Measurements from ENCODE around the gene ARMC5.
A peak's percentile ranks its signal among the peaks of the same experiment; 100 is the strongest.

Gene ARMC5, protein sequence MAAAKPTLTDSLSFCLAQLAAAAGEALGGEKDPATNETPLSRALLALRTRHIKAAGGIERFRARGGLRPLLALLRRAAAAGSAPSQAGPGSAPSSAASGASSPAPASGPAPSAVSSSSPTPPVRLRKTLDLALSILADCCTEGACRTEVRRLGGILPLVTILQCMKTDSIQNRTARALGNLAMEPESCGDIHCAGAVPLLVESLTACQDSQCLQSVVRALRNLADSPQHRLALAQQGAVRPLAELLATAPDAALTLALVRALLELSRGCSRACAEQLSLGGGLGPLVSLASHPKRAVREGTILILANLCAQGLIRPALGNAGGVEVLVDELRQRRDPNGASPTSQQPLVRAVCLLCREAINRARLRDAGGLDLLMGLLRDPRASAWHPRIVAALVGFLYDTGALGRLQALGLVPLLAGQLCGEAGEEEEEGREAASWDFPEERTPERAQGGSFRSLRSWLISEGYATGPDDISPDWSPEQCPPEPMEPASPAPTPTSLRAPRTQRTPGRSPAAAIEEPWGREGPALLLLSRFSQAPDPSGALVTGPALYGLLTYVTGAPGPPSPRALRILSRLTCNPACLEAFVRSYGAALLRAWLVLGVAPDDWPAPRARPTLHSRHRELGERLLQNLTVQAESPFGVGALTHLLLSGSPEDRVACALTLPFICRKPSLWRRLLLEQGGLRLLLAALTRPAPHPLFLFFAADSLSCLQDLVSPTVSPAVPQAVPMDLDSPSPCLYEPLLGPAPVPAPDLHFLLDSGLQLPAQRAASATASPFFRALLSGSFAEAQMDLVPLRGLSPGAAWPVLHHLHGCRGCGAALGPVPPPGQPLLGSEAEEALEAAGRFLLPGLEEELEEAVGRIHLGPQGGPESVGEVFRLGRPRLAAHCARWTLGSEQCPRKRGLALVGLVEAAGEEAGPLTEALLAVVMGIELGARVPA

DNA sequence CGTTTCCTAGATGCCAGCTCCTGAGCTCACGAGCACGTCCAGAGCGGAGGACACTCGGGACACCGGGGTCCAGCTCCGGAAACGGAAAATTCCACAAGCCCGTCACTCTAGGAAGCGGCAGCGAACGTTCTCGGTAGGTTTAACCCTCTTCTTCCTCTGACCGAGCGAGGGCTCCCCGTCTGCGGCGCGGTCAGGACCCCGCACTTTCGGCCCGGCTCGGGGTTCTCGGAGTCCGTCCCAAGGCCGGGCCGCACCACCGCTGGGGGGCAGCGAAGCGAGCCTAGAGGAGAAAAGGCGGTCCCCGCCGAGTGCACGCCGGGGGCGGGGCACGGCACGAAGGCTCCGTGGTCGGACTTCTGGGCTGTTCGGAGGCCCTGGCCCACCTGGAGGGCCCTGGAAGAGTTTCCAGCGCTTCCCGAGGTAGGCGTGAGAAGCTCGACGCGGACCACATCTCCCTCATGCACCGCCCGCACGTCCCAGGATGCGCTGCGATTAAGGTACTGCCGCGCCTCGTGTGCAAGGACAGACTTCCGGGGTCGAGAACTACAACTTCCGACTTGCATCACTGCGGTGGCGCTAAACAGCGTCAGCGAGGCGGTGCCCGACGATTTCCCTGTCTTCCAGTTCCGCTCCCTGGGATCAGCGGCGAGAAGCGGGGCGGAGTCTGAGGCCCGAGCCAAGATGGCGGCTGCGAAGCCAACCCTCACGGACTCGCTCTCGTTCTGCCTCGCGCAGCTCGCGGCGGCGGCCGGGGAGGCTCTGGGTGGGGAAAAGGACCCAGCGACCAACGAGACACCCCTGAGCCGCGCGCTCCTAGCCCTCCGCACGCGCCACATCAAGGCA lies at the start of gene ARMC5:
ARMC5 (plus strand) TSS at position 658 of the 843 bp plus-strand sequence; CDS start at position 682, 24 bp downstream.
- Histone ChIP-seq H3K36me3 (ENCODE audit: insufficient read depth, insufficient read length, low read length) (peaks cover 54% of the 10 kb centered on the region), H3K4me3 (ENCODE audit: insufficient read length, low read depth) (peak within 1 kb of the TSS; percentile 92), H3K9me3 (ENCODE audit: insufficient read depth, low read length) (no peaks in the 10 kb centered on the region; the same call in 1 of the 2 replicates), H3K27me3 (ENCODE audit: insufficient read depth, insufficient read length) (no peaks in the 10 kb centered on the region), H3K9ac (ENCODE audit: insufficient read length, low read depth) (peak within 1 kb of the TSS; percentile 96), H3K4me1 (ENCODE audit: insufficient read depth, insufficient read length) (peaks cover 13% of the 10 kb centered on the region)
- peak; percentile 97 for DNase-seq (ENCODE audit: low read depth, low spot score)
- TF ChIP-seq YY1 (IDR thresholded peaks at IDR 0.05; ENCODE audit: insufficient read depth, insufficient read length) (peak; percentile 81), SUZ12 (IDR thresholded peaks at IDR 0.05; ENCODE audit: extremely low read depth, insufficient read depth, insufficient read length) (no peak)

DNA sequence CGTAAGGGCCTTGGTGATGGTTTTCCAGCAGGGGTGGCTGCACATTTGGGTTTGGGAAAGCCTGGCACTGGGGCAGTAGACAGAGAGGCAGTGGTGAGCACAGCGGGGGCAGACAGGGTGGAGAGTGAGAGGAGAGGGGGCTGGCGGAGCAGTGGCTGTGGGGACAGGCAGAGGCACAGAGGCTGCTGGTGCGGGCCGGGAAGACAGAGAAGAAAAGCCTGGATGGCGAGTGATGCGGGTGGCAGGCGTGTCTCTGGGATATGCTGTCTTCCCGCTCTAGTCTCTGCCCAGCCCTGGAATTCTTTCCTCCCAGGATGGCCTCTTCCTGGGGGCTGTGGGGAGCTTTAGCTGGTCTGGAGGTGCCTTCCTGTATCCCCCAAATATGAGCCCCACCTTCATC lies 49.2 kb upstream of the ARMC5 start:
- H3K27me3 ChIP-seq (ENCODE audit: insufficient read depth, insufficient read length) = no peaks in the 10 kb centered on the region
- no peak for DNase-seq (ENCODE audit: low read depth, low spot score)
- TF ChIP-seq SUZ12 (IDR thresholded peaks at IDR 0.05; ENCODE audit: extremely low read depth, insufficient read depth, insufficient read length) (no peak), ZNF274 (IDR thresholded peaks at IDR 0.05; ENCODE audit: low read depth, low read length) (no peak), YY1 (IDR thresholded peaks at IDR 0.05; ENCODE audit: insufficient read depth, insufficient read length) (no peak)
- H3K4me3 ChIP-seq (ENCODE audit: insufficient read length, low read depth) = no peak overlapping the region
- no peaks in the 10 kb centered on the region for H3K36me3 ChIP-seq (ENCODE audit: insufficient read depth, insufficient read length, low read length)
- H3K9me3 ChIP-seq (ENCODE audit: insufficient read depth, low read length) = no peaks in the 10 kb centered on the region
- no peak overlapping the region for H3K9ac ChIP-seq (ENCODE audit: insufficient read length, low read depth)
- peaks cover 3% of the 10 kb centered on the region for H3K4me1 ChIP-seq (ENCODE audit: insufficient read depth, insufficient read length)

DNA sequence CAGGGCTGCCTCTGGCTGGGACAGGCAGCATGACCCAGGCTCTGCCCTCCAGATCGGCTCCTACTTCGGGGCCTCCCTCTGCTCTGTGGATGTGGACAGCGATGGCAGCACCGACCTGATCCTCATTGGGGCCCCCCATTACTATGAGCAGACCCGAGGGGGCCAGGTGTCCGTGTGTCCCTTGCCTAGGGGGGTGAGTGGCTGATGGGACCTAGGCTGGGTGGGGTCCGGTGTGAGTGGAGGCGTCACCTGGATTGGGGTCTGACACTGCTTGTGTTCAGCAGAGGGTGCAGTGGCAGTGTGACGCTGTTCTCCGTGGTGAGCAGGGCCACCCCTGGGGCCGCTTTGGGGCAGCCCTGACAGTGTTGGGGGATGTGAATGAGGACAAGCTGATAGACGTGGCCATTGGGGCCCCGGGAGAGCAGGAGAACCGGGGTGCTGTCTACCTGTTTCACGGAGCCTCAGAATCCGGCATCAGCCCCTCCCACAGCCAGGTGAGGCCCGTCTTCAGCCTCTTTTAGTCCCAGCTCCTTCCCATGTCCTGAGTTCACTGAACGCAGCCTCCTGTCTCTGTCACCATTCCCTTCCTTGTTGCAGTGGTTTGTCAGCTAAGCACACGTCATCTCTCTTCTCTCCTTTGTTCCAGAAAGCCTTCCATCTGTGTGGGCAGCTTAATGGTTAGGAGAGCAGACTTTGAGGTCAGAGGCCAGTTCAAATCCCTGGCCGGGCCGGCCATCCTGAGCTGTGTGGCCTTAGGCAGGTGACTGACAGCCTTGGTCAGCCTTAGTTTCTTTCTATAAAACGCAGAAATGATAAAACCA lies 48.1 kb upstream of the ARMC5 start:
- Histone ChIP-seq H3K9ac (ENCODE audit: insufficient read length, low read depth) (no peak overlapping the region), H3K4me3 (ENCODE audit: insufficient read length, low read depth) (no peak overlapping the region), H3K9me3 (ENCODE audit: insufficient read depth, low read length) (no peaks in the 10 kb centered on the region), H3K4me1 (ENCODE audit: insufficient read depth, insufficient read length) (peaks cover 5% of the 10 kb centered on the region), H3K27me3 (ENCODE audit: insufficient read depth, insufficient read length) (no peaks in the 10 kb centered on the region), H3K36me3 (ENCODE audit: insufficient read depth, insufficient read length, low read length) (no peaks in the 10 kb centered on the region)
- TF ChIP-seq SUZ12 (IDR thresholded peaks at IDR 0.05; ENCODE audit: extremely low read depth, insufficient read depth, insufficient read length) (no peak), ZNF274 (IDR thresholded peaks at IDR 0.05; ENCODE audit: low read depth, low read length) (no peak), YY1 (IDR thresholded peaks at IDR 0.05; ENCODE audit: insufficient read depth, insufficient read length) (no peak)
- no peak for DNase-seq (ENCODE audit: low read depth, low spot score)

DNA sequence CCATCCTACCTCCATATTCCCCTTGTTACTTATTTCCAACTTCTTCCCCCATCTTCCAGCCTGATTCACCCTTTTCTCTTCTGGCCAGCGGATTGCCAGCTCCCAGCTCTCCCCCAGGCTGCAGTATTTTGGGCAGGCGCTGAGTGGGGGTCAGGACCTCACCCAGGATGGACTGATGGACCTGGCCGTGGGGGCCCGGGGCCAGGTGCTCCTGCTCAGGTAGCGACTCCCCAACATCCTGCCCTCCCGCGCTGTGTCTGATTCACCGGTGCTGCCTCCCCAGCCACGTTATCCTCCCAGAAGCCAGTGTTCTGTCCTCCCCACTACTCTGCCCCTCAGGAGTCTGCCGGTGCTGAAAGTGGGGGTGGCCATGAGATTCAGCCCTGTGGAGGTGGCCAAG lies 46.6 kb upstream of the ARMC5 start:
- Histone ChIP-seq H3K4me1 (ENCODE audit: insufficient read depth, insufficient read length) (peaks cover 5% of the 10 kb centered on the region), H3K27me3 (ENCODE audit: insufficient read depth, insufficient read length) (no peaks in the 10 kb centered on the region), H3K9ac (ENCODE audit: insufficient read length, low read depth) (no peak overlapping the region), H3K36me3 (ENCODE audit: insufficient read depth, insufficient read length, low read length) (no peaks in the 10 kb centered on the region), H3K4me3 (ENCODE audit: insufficient read length, low read depth) (no peak overlapping the region), H3K9me3 (ENCODE audit: insufficient read depth, low read length) (peaks cover 7% of the 10 kb centered on the region; the same call in 1 of the 2 replicates)
- TF ChIP-seq YY1 (IDR thresholded peaks at IDR 0.05; ENCODE audit: insufficient read depth, insufficient read length) (no peak), ZNF274 (IDR thresholded peaks at IDR 0.05; ENCODE audit: low read depth, low read length) (no peak), SUZ12 (IDR thresholded peaks at IDR 0.05; ENCODE audit: extremely low read depth, insufficient read depth, insufficient read length) (no peak)
- no peak for DNase-seq (ENCODE audit: low read depth, low spot score)

DNA sequence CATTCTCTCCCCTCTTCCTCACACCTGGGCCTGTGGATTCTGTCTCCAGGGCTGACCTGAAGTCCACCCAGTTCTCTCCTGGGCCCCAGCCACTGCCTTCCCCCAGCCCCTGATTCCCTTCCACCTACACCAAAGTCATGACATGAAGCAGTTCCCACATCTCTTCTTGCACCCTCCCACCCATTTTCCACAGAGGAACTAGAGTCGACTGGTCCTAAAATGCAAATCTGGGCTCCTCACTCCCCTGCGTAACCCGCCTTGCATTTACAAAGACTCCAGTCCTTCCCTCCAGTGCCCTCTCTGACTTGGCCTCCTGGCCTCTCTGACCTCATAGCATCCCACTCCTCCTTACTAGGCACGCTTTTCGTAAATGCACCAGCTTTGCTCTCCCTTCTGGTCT lies 45.9 kb upstream of the ARMC5 start:
- no peak overlapping the region for H3K9ac ChIP-seq (ENCODE audit: insufficient read length, low read depth)
- H3K4me3 ChIP-seq (ENCODE audit: insufficient read length, low read depth) = no peak overlapping the region
- no peak for DNase-seq (ENCODE audit: low read depth, low spot score)
- peaks cover 12% of the 10 kb centered on the region; the same call in 1 of the 2 replicates for H3K9me3 ChIP-seq (ENCODE audit: insufficient read depth, low read length)
- no peaks in the 10 kb centered on the region for H3K36me3 ChIP-seq (ENCODE audit: insufficient read depth, insufficient read length, low read length)
- TF ChIP-seq YY1 (IDR thresholded peaks at IDR 0.05; ENCODE audit: insufficient read depth, insufficient read length) = no peak
- TF ChIP-seq ZNF274 (IDR thresholded peaks at IDR 0.05; ENCODE audit: low read depth, low read length) = no peak
- no peak for TF ChIP-seq SUZ12 (IDR thresholded peaks at IDR 0.05; ENCODE audit: extremely low read depth, insufficient read depth, insufficient read length)
- no peaks in the 10 kb centered on the region for H3K27me3 ChIP-seq (ENCODE audit: insufficient read depth, insufficient read length)
- peaks cover 5% of the 10 kb centered on the region for H3K4me1 ChIP-seq (ENCODE audit: insufficient read depth, insufficient read length)

DNA sequence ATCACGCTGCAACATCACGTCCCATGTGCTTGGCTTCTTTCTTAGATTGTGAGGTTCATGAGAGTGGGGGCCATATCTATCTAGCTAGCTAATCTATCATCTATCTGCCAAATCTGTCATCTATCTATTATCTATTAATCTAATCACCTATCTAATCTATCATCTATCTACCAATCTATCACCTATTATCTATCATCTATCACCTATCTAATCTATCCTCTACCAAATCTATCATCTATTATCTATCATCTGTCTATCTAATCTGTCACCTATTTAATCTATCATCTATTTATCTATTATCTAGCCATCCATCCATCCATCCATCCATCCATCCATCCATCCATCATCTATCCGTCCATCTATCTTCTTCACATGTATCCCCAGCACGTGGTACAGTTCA lies 45.4 kb upstream of the ARMC5 start:
- H3K36me3 ChIP-seq (ENCODE audit: insufficient read depth, insufficient read length, low read length) = no peaks in the 10 kb centered on the region
- no peak for TF ChIP-seq ZNF274 (IDR thresholded peaks at IDR 0.05; ENCODE audit: low read depth, low read length)
- no peak for TF ChIP-seq SUZ12 (IDR thresholded peaks at IDR 0.05; ENCODE audit: extremely low read depth, insufficient read depth, insufficient read length)
- no peak for TF ChIP-seq YY1 (IDR thresholded peaks at IDR 0.05; ENCODE audit: insufficient read depth, insufficient read length)
- H3K9ac ChIP-seq (ENCODE audit: insufficient read length, low read depth) = no peak overlapping the region
- no peak overlapping the region for H3K4me3 ChIP-seq (ENCODE audit: insufficient read length, low read depth)
- H3K4me1 ChIP-seq (ENCODE audit: insufficient read depth, insufficient read length) = peaks cover 5% of the 10 kb centered on the region
- peaks cover 12% of the 10 kb centered on the region; the same call in 1 of the 2 replicates for H3K9me3 ChIP-seq (ENCODE audit: insufficient read depth, low read length)
- H3K27me3 ChIP-seq (ENCODE audit: insufficient read depth, insufficient read length) = no peaks in the 10 kb centered on the region
- DNase-seq (ENCODE audit: low read depth, low spot score) = no peak
